GM23338 (cell line): ENCODE results near the gene CAMTA1. TPM values are rescaled to one million over a fixed set of nuclear protein-coding genes. Genes with fewer than 3 reads are reported as not detected.

ENCODE experiments used
- ATAC-seq: fragments of 200-7000 bp; cut with Tn5 transposase; 3 replicates; pipeline ENCODE4 v1.9.1; 2020
- DNase-seq: peaks from one replicate; pipeline ENCODE4 v3.0.0-alpha.2; 2015; ENCODE audit warnings: low spot score
- H2AFZ ChIP-seq: fragments of 200-600 bp; sonication (generic); 2 replicates; pipeline ENCODE4 v1.8.0; 2016; ENCODE audit warnings: antibody characterized with exemption, mild to moderate bottlenecking, moderate library complexity
- H3F3A ChIP-seq: fragments of 200-600 bp; sonication (generic); replicated peaks from 2 replicates; pipeline ENCODE4 v1.8.0; 2017; ENCODE audit warnings: antibody characterized with exemption, mixed run types, low read depth
- H3K27ac ChIP-seq: fragments of 200-600 bp; sonication (generic); 2 replicates; pipeline ENCODE4 v1.6.1; 2016; ENCODE audit warnings: low read depth
- H3K27me3 ChIP-seq: fragments of 200-600 bp; sonication (generic); 2 replicates; pipeline ENCODE4 v1.8.0; 2016; ENCODE audit warnings: mild to moderate bottlenecking, mixed run types, moderate library complexity; ENCODE audit not compliant: insufficient read depth
- H3K36me3 ChIP-seq: fragments of 200-600 bp; sonication (generic); 2 replicates; pipeline ENCODE4 v1.8.0; 2016; ENCODE audit warnings: mild to moderate bottlenecking; ENCODE audit not compliant: insufficient read depth
- H3K4me1 ChIP-seq: fragments of 200-600 bp; sonication (generic); 2 replicates; pipeline ENCODE4 v1.8.0; 2016; ENCODE audit warnings: mild to moderate bottlenecking, moderate library complexity; ENCODE audit not compliant: insufficient read depth
- H3K4me2 ChIP-seq: fragments of 200-600 bp; sonication (generic); 2 replicates; pipeline ENCODE4 v1.7.1; 2017; ENCODE audit warnings: mixed run types
- H3K4me3 ChIP-seq: fragments of 200-600 bp; sonication (generic); 2 replicates; pipeline ENCODE4 v1.6.1; 2016; ENCODE audit warnings: mixed run types
- H3K79me2 ChIP-seq: fragments of 200-600 bp; sonication (generic); replicated peaks from 2 replicates; pipeline ENCODE4 v1.8.0; 2017; ENCODE audit warnings: mild to moderate bottlenecking; ENCODE audit not compliant: insufficient read depth
- H3K9me2 ChIP-seq: fragments of 200-600 bp; sonication (generic); 2 replicates; pipeline ENCODE4 v1.8.0; 2017; ENCODE audit not compliant: insufficient read depth
- H4K20me1 ChIP-seq: fragments of 200-600 bp; sonication (generic); replicated peaks from 2 replicates; pipeline ENCODE4 v1.8.0; 2017; ENCODE audit warnings: mild to moderate bottlenecking; ENCODE audit not compliant: insufficient read depth
- H3K27ac Mint-ChIP-seq: 2 replicates; pipeline ENCODE4 v1.8.0; 2020; ENCODE audit warnings: inconsistent platforms, mild to moderate bottlenecking, moderate library complexity, mixed read lengths
- H3K27me3 Mint-ChIP-seq: 3 replicates; pipeline ENCODE4 v1.8.0; 2022; ENCODE audit warnings: low read depth, mild to moderate bottlenecking, moderate library complexity, mixed read lengths, inconsistent platforms; ENCODE audit not compliant: insufficient read depth, poor library complexity
- H3K36me3 Mint-ChIP-seq: 3 replicates; pipeline ENCODE4 v1.8.0; 2021; ENCODE audit warnings: low read depth, mild to moderate bottlenecking, inconsistent platforms, moderate library complexity, mixed read lengths
- H3K4me1 Mint-ChIP-seq: 3 replicates; pipeline ENCODE4 v1.8.0; 2020; ENCODE audit warnings: mild to moderate bottlenecking, inconsistent platforms, mixed read lengths
- H3K4me3 Mint-ChIP-seq: 3 replicates; pipeline ENCODE4 v1.8.0; 2021; ENCODE audit warnings: moderate library complexity, mild to moderate bottlenecking, inconsistent platforms, mixed read lengths
- H3K9me3 Mint-ChIP-seq: 3 replicates; pipeline ENCODE4 v1.8.0; 2020; ENCODE audit warnings: moderate library complexity, mild to moderate bottlenecking, inconsistent platforms, mixed read lengths
- CREB1 ChIP-seq: fragments of 250-450 bp; sonication (Bioruptor Pico); IDR thresholded peaks from 2 replicates; pipeline ENCODE4 v1.5.0; 2020; ENCODE audit warnings: low read depth, mild to moderate bottlenecking, moderate library complexity
- CTCF ChIP-seq, 2 experiments: fragments of 200-600 bp in 1 of 2; sonication (generic) in 1 of 2; conservative IDR thresholded peaks; 2 replicates each; pipeline versions ENCODE4 v1.5.1 to v1.6.1; 2016 to 2017; ENCODE audit warnings: antibody characterized with exemption in 2 of 2, low read depth in 2 of 2, mild to moderate bottlenecking in 2 of 2, moderate library complexity in 1 of 2
- ETS1 ChIP-seq: IDR thresholded peaks from 2 replicates; pipeline ENCODE4 v1.6.1; 2016; ENCODE audit warnings: antibody characterized with exemption
- EZH2phosphoT487 ChIP-seq: fragments of 200-600 bp; sonication (generic); IDR thresholded peaks from one replicate; pipeline ENCODE4 v1.8.1; 2018; ENCODE audit warnings: antibody characterized with exemption; ENCODE audit not compliant: unreplicated experiment
- NANOG ChIP-seq: IDR thresholded peaks from 2 replicates; pipeline ENCODE4 v1.6.1; 2016; ENCODE audit warnings: antibody characterized with exemption, borderline replicate concordance
- POLR2AphosphoS5 ChIP-seq: IDR thresholded peaks from 2 replicates; pipeline ENCODE4 v1.6.1; 2016; ENCODE audit warnings: antibody characterized with exemption, low read depth
- REST ChIP-seq: IDR thresholded peaks from one replicate; pipeline ENCODE4 v1.6.1; 2018; ENCODE audit warnings: antibody characterized with exemption; ENCODE audit not compliant: unreplicated experiment
- STAT1 ChIP-seq: IDR thresholded peaks from one replicate; pipeline ENCODE4 v1.6.1; 2016; ENCODE audit warnings: antibody characterized with exemption; ENCODE audit not compliant: unreplicated experiment
- ZNF114 ChIP-seq: fragments of 250-450 bp; sonication (Bioruptor Pico); IDR thresholded peaks from 2 replicates; pipeline ENCODE4 v1.5.0; 2020; ENCODE audit warnings: mild to moderate bottlenecking, moderate library complexity
- ZNF462 ChIP-seq: fragments of 250-450 bp; sonication (Bioruptor Pico); IDR thresholded peaks from 2 replicates; pipeline ENCODE4 v1.5.0; 2020; ENCODE audit warnings: mild to moderate bottlenecking, moderate library complexity
- polyA plus RNA-seq: library from polyadenylated mRNA; unstranded; fragments of >200 nt; fragmentation: Nextera tagmentation; extraction: Ambion mirVana; gene quantifications from 2 replicates; pipeline ENCODE4 v1.2.1, GENCODE V29; 2016
- total RNA-seq: library from RNA; depleted of rRNA; stranded (reverse); fragments of >200 nt; shearing (Covaris generic); gene quantifications from 2 replicates; pipeline ENCODE4 v1.2.3, GENCODE V29; 2014

CAMTA1 gene
- total and polyA plus RNA-seq, 2 experiments from 2014 or later: 115 to 519 TPM

- TF ChIP-seq ZNF462 (CRISPR knock-in tag): no peak
- TF ChIP-seq NANOG: no peak
- TF ChIP-seq EZH2phosphoT487: no peak
Observed at GRCh38 chr1:7677815-7678214, 892.6 kb downstream of the CAMTA1 start (continued).

- no peak overlapping the region for H3K4me2 ChIP-seq
- Mint-ChIP-seq H3K4me3 (no peak overlapping the region), H3K9me3 (no peaks in the 10 kb centered on the region), H3K4me1 (no peaks in the 10 kb centered on the region), H3K27ac (no peak overlapping the region), H3K27me3 (peaks cover 38% of the 10 kb centered on the region), H3K36me3 (no peaks in the 10 kb centered on the region; the same call in 2 of the 3 replicates)
- no peaks in the 10 kb centered on the region; the same call in 1 of the 2 replicates for H3K4me1 ChIP-seq
- H3K79me2 ChIP-seq: no peaks in the 10 kb centered on the region
- 0 out of 2 replicates have a peak, but pooled peaks cover 5% of the 10 kb centered on the region for H3F3A ChIP-seq
- no peak overlapping the region for H3K27ac ChIP-seq
- H3K36me3 ChIP-seq: no peaks in the 10 kb centered on the region
- DNase-seq (no peak), ATAC-seq (no peak)
- H4K20me1 ChIP-seq: no peaks in the 10 kb centered on the region
- H3K4me3 ChIP-seq: no peak overlapping the region
- no peak overlapping the region for H2AFZ ChIP-seq
- H3K27me3 ChIP-seq: peaks cover 25% of the 10 kb centered on the region
- H3K9me2 ChIP-seq: no peaks in the 10 kb centered on the region
- TF ChIP-seq REST (no peak), POLR2AphosphoS5 (no peak), CTCF (conservative IDR thresholded peaks at IDR 0.05; ENCODE audit: low read depth in 2 of 2) (no peak), ETS1 (no peak), ZNF114 (no peak), CREB1 (CRISPR knock-in tag) (no peak), STAT1 (no peak), NANOG (no peak)
Observed at GRCh38 chr1:7678491-7679158, 893.4 kb downstream of the CAMTA1 start.
